ENCODE data around the gene PARN. TPM values are rescaled to one million over a fixed set of nuclear protein-coding genes. Genes with fewer than 3 reads are reported as not detected.

PARN gene
- total and polyA plus RNA-seq, 2 of the 8 experiments (the other 6 are each of a cell fraction or from before 2014, with no cell fraction given): 24.5 to 44.6 TPM

DNA sequence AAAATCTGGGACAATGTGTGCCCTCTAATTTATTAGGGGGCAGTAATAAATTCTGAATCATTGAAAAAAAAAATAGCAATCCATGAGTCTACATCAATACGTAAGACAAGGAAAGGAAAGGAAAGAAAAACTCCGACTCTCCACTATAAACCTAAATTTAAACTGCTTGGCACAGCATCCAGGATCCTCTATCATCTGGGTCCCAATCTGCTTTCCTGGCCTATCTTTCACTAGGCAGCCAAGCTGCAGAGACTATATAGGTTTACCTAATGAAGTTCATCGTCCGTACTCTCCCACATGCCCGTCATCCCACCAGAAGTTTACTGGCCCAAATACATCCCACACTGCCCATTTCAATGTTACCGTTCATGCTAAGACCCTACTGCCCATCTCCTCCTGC is 179.2 kb downstream of the PARN start:
- TF ChIP-seq RBBP5 (IDR thresholded peaks at IDR 0.05; ENCODE audit: borderline replicate concordance, low read depth, low read length) (no peak), TAF1 (IDR thresholded peaks at IDR 0.05; ENCODE audit: low read depth, low read length) (no peak), RFX5 (IDR thresholded peaks at IDR 0.05; ENCODE audit: borderline replicate concordance, low read depth, low read length) (no peak), SIX5 (IDR thresholded peaks at IDR 0.05; ENCODE audit: low read depth, low read length) (no peak), POLR2A (IDR thresholded peaks at IDR 0.05; ENCODE audit: control extremely low read depth in 1 of 2, low read depth in 2 of 2, low read length in 2 of 2) (no peak), POU5F1 (IDR thresholded peaks at IDR 0.05; ENCODE audit: low read depth, low read length) (no peak), GABPA (IDR thresholded peaks at IDR 0.05; ENCODE audit: borderline replicate concordance, insufficient read depth, low read length) (no peak), KDM1A (IDR thresholded peaks at IDR 0.05; ENCODE audit: borderline replicate concordance, low read length) (no peak)
- Histone ChIP-seq H4K91ac (replicated peaks; ENCODE audit: insufficient read length, low read length) (no peak overlapping the region), H3K27me3 (replicated peaks in 1 of 4; ENCODE audit: control insufficient read depth in 3 of 4, extremely low read depth in 1 of 4, insufficient read depth in 3 of 4, low read length in 3 of 4) (no peaks in the 10 kb centered on the region), H3K4me2 (ENCODE audit: insufficient read depth in 1 of 2, low read depth in 2 of 2, low read length in 2 of 2) (no peak overlapping the region), H3K4me3 (ENCODE audit: extremely low read depth in 1 of 4, insufficient read depth in 2 of 4, low read depth in 3 of 4, low read length in 4 of 4) (no peak overlapping the region), H3K4me1 (replicated peaks in 1 of 4; ENCODE audit: control insufficient read depth in 3 of 4, insufficient read depth in 4 of 4, low read length in 3 of 4) (peaks cover 0 to 2% (median 0%) of the 10 kb centered on the region in 4 experiments; a peak in 1 of 7 replicates), H3K56ac (replicated peaks; ENCODE audit: insufficient read length, low read depth, low read length) (no peak overlapping the region), H2BK15ac (ENCODE audit: low read length) (no peak overlapping the region), H3K14ac (ENCODE audit: insufficient read length) (no peak overlapping the region), H2BK20ac (ENCODE audit: low read length) (no peak overlapping the region), H2AFZ (ENCODE audit: low read length) (no peak overlapping the region), H4K8ac (ENCODE audit: extremely low read depth, insufficient read depth, low read length) (no peak overlapping the region), H3K23me2 (ENCODE audit: low read depth, low read length) (no peaks in the 10 kb centered on the region), H3K23ac (ENCODE audit: insufficient read length) (no peak overlapping the region), H4K5ac (ENCODE audit: insufficient read length, low read depth, low read length) (no peak overlapping the region), H3K18ac (ENCODE audit: extremely low read depth, low read length) (no peak overlapping the region), H3K36me3 (ENCODE audit: control insufficient read depth in 2 of 4, insufficient read depth in 4 of 4, low read length in 3 of 4) (no peaks in the 10 kb centered on the region), H3K27ac (ENCODE audit: low read depth, low read length) (no peak overlapping the region), H3K4ac (replicated peaks; ENCODE audit: insufficient read length, low read depth, low read length) (no peak overlapping the region), H3K9ac (replicated peaks in 1 of 4; ENCODE audit: extremely low read depth in 1 of 4, low read depth in 3 of 4, low read length in 3 of 4) (no peak overlapping the region), H2BK5ac (ENCODE audit: low read depth, low read length) (no peak overlapping the region), H3K79me1 (ENCODE audit: low read depth, low read length) (no peaks in the 10 kb centered on the region), H3K79me2 (ENCODE audit: control insufficient read depth in 1 of 2, insufficient read depth in 2 of 2, low read length in 2 of 2) (no peaks in the 10 kb centered on the region), H3K9me3 (ENCODE audit: insufficient read depth in 2 of 2, low read depth in 1 of 2, low read length in 1 of 2) (no peaks in the 10 kb centered on the region), H2AK5ac (ENCODE audit: low read depth, low read length) (no peak overlapping the region), H2BK120ac (replicated peaks; ENCODE audit: low read depth, low read length) (no peak overlapping the region), H2BK12ac (ENCODE audit: low read depth, low read length) (no peak overlapping the region), H4K20me1 (replicated peaks in 1 of 2; ENCODE audit: control insufficient read depth in 1 of 2, insufficient read depth in 2 of 2, low read length in 2 of 2) (no peaks in the 10 kb centered on the region)
- CTCF ChIA-PET (ENCODE audit: partially characterized antibody): interaction anchor here (0.6 to 1.0 kb wide), 2 partner anchors 11 to 42 kb away, joined by 3 read pairs; no protein-coding TSS in a partner anchor
- DNase-seq (ENCODE audit: low read depth in 1 of 2, low spot score in 2 of 2): no peak
- POLR2A ChIA-PET (ENCODE audit: partially characterized antibody): no interaction called here
- 87% methylated on average over 6 of the region's 6 CpGs; no CpG with 5 or more reads in 1 of the 2 experiments for WGBS, 2 experiments (ENCODE audit: extremely low coverage in 1 of 2, insufficient coverage in 1 of 2, insufficient read length in 1 of 2, insufficient replicate concordance in 2 of 2, low coverage in 1 of 2, low lambda C conversion rate in 2 of 2, missing lambda C conversion rate in 1 of 2)
- no peak for FAIRE-seq
